Urinary bladder (tissue), 4 donors: Measurements from ENCODE around the gene DNAJB7. TPM values are rescaled to one million over a fixed set of nuclear protein-coding genes. Genes with fewer than 3 reads are reported as not detected.
"Not testable (repeated sequence)": the region's sequence is repeated elsewhere in the genome, so short reads cannot be mapped to it uniquely, and the experiment has no call there.

Source experiments
- DNase-seq: peaks from one replicate; pipeline ENCODE4 v3.0.0-alpha.2; 2015; ENCODE audit errors: extremely low spot score
- H3K27ac ChIP-seq: one replicate; pipeline ENCODE4 v1.5.1; 2013; ENCODE audit warnings: low read depth, mild to moderate bottlenecking, moderate library complexity
- H3K36me3 ChIP-seq: one replicate; pipeline ENCODE4 v1.6.1; 2013; ENCODE audit warnings: mild to moderate bottlenecking, moderate library complexity; ENCODE audit not compliant: insufficient read depth
- H3K4me1 ChIP-seq: one replicate; pipeline ENCODE4 v1.6.1; 2013; ENCODE audit warnings: mild to moderate bottlenecking, moderate library complexity; ENCODE audit not compliant: insufficient read depth
- H3K4me3 ChIP-seq: one replicate; pipeline ENCODE4 v1.5.1; 2013; ENCODE audit warnings: low read depth, low read length
- WGBS: extraction: QIAGEN DNeasy Blood & Tissue Kit; methylation state at CpG from one replicate; pipeline ENCODE4 v1.1.7; 2013; 5-methylcytosine and 5-hydroxymethylcytosine counted together
- polyA plus RNA-seq: library from polyadenylated mRNA; stranded (reverse); fragments of 200-250 nt; gene quantifications from one replicate; pipeline ENCODE4 v1.2.3, GENCODE V29; 2013
- total RNA-seq: library from RNA; depleted of rRNA; stranded (reverse); fragments of >200 nt; gene quantifications from one replicate; pipeline ENCODE4 v1.2.3, GENCODE V29; 2014
- donor health status: healthy with polysubstance abuse.
- donor health status: healthy.

DNAJB7 gene
- total RNA-seq: not detected
- not detected for polyA plus RNA-seq

GRCh38 chr22:40862013-40862412 lies at the start of gene DNAJB7:
TSS of gene DNAJB7 (minus strand) at chr22:40862113. CDS start at chr22:40861994, 119 bp downstream.
- peaks cover 1% of the 10 kb centered on the region for H3K4me1 ChIP-seq
- no peaks in the 10 kb centered on the region for H3K36me3 ChIP-seq
- H3K4me3 ChIP-seq: no peak within 1 kb of the TSS
- DNase-seq: no peak
- WGBS: 92% methylated on average over 3 of the region's 3 CpGs
- H3K27ac ChIP-seq: no peak within 1 kb of the TSS

- 95% methylated on average over 6 of the region's 6 CpGs for WGBS
- H3K4me3 ChIP-seq: no peak overlapping the region
- peaks cover 5% of the 10 kb centered on the region for H3K36me3 ChIP-seq
- H3K27ac ChIP-seq: no peak overlapping the region
- no peak for DNase-seq
- no peaks in the 10 kb centered on the region for H3K4me1 ChIP-seq
These were observed 47.0 kb upstream of the DNAJB7 start for GRCh38 chr22:40908895-40909294.

- Histone ChIP-seq H3K4me3 (no peak overlapping the region), H3K27ac (no peak overlapping the region), H3K36me3 (peaks cover 2% of the 10 kb centered on the region), H3K4me1 (no peaks in the 10 kb centered on the region)
- WGBS: 98% methylated on average over 1 of the region's 1 CpG
- no peak for DNase-seq
These were observed 42.2 kb upstream of the DNAJB7 start for GRCh38 chr22:40904101-40904500.

- 38% methylated on average over 3 of the region's 3 CpGs for WGBS
- no peak overlapping the region for H3K27ac ChIP-seq
These were observed 37.0 kb upstream of the DNAJB7 start for GRCh38 chr22:40898850-40899357.

GRCh38 chr22:40894417-40894816 lies 32.5 kb upstream of the DNAJB7 start:
- 94% methylated on average over 4 of the region's 4 CpGs for WGBS
- no peaks in the 10 kb centered on the region for H3K36me3 ChIP-seq
- H3K4me3 ChIP-seq: no peak overlapping the region
- no peak overlapping the region for H3K27ac ChIP-seq
- no peaks in the 10 kb centered on the region for H3K4me1 ChIP-seq
- DNase-seq: no peak

More at GRCh38 chr22:40898850-40899357, 37.0 kb upstream of the DNAJB7 start:
- DNase-seq: peak; percentile 15
- no peaks in the 10 kb centered on the region for H3K36me3 ChIP-seq
- no peak overlapping the region for H3K4me3 ChIP-seq
- H3K4me1 ChIP-seq: no peaks in the 10 kb centered on the region

- DNase-seq: no peak
- Histone ChIP-seq H3K36me3 (no peaks in the 10 kb centered on the region), H3K27ac (no peak overlapping the region), H3K4me3 (no peak overlapping the region), H3K4me1 (no peaks in the 10 kb centered on the region)
- 83% methylated on average over 3 of the region's 3 CpGs for WGBS
These were observed 29.0 kb upstream of the DNAJB7 start for GRCh38 chr22:40890881-40891280.

- H3K4me1 ChIP-seq: no peaks in the 10 kb centered on the region
- H3K27ac ChIP-seq: no peak overlapping the region
- no peak for DNase-seq
- H3K4me3 ChIP-seq: no peak overlapping the region
- no peaks in the 10 kb centered on the region for H3K36me3 ChIP-seq
These were observed 27.2 kb upstream of the DNAJB7 start for GRCh38 chr22:40889116-40889515.

GRCh38 chr22:40878922-40879321 lies 17.0 kb upstream of the DNAJB7 start:
- no peak overlapping the region for H3K27ac ChIP-seq
- DNase-seq: no peak
- H3K36me3 ChIP-seq: peaks cover 2% of the 10 kb centered on the region
- no peaks in the 10 kb centered on the region for H3K4me1 ChIP-seq
- WGBS: 91% methylated on average over 2 of the region's 2 CpGs
- no peak overlapping the region for H3K4me3 ChIP-seq

- Histone ChIP-seq H3K27ac (no peak overlapping the region), H3K4me3 (no peak overlapping the region), H3K4me1 (no peaks in the 10 kb centered on the region), H3K36me3 (peaks cover 2% of the 10 kb centered on the region)
- DNase-seq: no peak
- WGBS: 34% methylated on average over 3 of the region's 3 CpGs
These were observed 15.6 kb upstream of the DNAJB7 start for GRCh38 chr22:40877488-40877887.

GRCh38 chr22:40876907-40877306 lies 15.0 kb upstream of the DNAJB7 start:
- Histone ChIP-seq H3K36me3 (peaks cover 2% of the 10 kb centered on the region), H3K27ac (no peak overlapping the region), H3K4me1 (no peaks in the 10 kb centered on the region), H3K4me3 (no peak overlapping the region)
- no peak for DNase-seq
- 38% methylated on average over 1 of the region's 1 CpG for WGBS

GRCh38 chr22:40875111-40875510 lies 13.2 kb upstream of the DNAJB7 start:
- peaks cover 2% of the 10 kb centered on the region for H3K36me3 ChIP-seq
- H3K27ac ChIP-seq: no peak overlapping the region
- 92% methylated on average over 3 of the region's 3 CpGs for WGBS
- DNase-seq: no peak
- H3K4me3 ChIP-seq: no peak overlapping the region
- no peaks in the 10 kb centered on the region for H3K4me1 ChIP-seq

- Histone ChIP-seq H3K36me3 (peaks cover 2% of the 10 kb centered on the region), H3K4me1 (no peaks in the 10 kb centered on the region), H3K4me3 (no peak overlapping the region), H3K27ac (no peak overlapping the region)
- 97% methylated on average over 3 of the region's 3 CpGs for WGBS
- no peak for DNase-seq
These were observed 12.1 kb upstream of the DNAJB7 start for GRCh38 chr22:40874016-40874415.

GRCh38 chr22:40868379-40868778 lies 6.5 kb upstream of the DNAJB7 start:
- WGBS: 83% methylated on average over 6 of the region's 6 CpGs
- not testable (repeated sequence) for H3K36me3 ChIP-seq, H3K4me1 ChIP-seq, DNase-seq, H3K27ac ChIP-seq, H3K4me3 ChIP-seq

- 82% methylated on average over 2 of the region's 2 CpGs for WGBS
- DNase-seq: no peak
- Histone ChIP-seq H3K27ac (no peak overlapping the region), H3K4me3 (no peak overlapping the region), H3K36me3 (no peaks in the 10 kb centered on the region), H3K4me1 (no peaks in the 10 kb centered on the region)
These were observed 5.2 kb upstream of the DNAJB7 start for GRCh38 chr22:40867109-40867508.

GRCh38 chr22:40862537-40862936 lies 624 bp upstream of the DNAJB7 start:
- Histone ChIP-seq H3K36me3 (no peaks in the 10 kb centered on the region), H3K27ac (no peak overlapping the region), H3K4me1 (peaks cover 1% of the 10 kb centered on the region), H3K4me3 (no peak overlapping the region)
- DNase-seq: no peak
- WGBS: 96% methylated on average over 2 of the region's 2 CpGs
